Heart left ventricle (tissue), 13 donors: ENCODE results near the gene TAS1R3.

Experiments
- CTCF ChIP-seq, 12 donors: fragments of 200-600 bp; sonication (generic) in 4 of 12; IDR thresholded peaks; one replicate each; pipeline versions ENCODE4 v1.5.0 to v1.8.0; 2018 to 2022; ENCODE audit warnings: antibody characterized with exemption in 12 of 12, mild to moderate bottlenecking in 5 of 12
- POLR2A ChIP-seq, 2 donors: fragments of 450-650 bp; IDR thresholded peaks; one replicate each; pipeline ENCODE4 v1.6.1; 2017; ENCODE audit warnings: antibody characterized with exemption in 2 of 2, mild to moderate bottlenecking in 2 of 2, moderate library complexity in 2 of 2
- donor health status: ischemic (EF 13 %, LVEDD 7.1; RV severe dilation, severe dysfunction).
- donor health status: DM: no; HTN: yes; CAD: no.
- donor health status: DM: no; HTN: no; CAD: no.
- donor health status: ischemic (EF 25% LVEDD 6.9; RV normal size, moderate dysfunction).
- donor health status: ischemic (EF 25% LVEDD 5.7; RV mildly dilated, moderate dysfunction).
- donor health status: ischemic (EF 35%, LVEDD 5.7; RV mildly dilated, moderate dysfunction).
- donor health status: nonischemic (EF 11% LVEDD 7.7; RV severe dilation, severe dysfunction).
- donor health status: DM: yes; HTN: yes; CAD: no.
- donor health status: PGD.
- donor health status: ischemic (EF 29% LVEDD 5.4; RV normal size, mild dysfunction).
- donor health status: nonischemic (EF 23%, LVEDD 6.1; RV moderate dilation, normal function).

GRCh38 chr1:1292442-1292779 is 38.7 kb upstream of the TAS1R3 start:
- TF ChIP-seq CTCF (IDR thresholded peaks at IDR 0.05) (no peak), POLR2A (IDR thresholded peaks at IDR 0.05) (no peak)
